HepG2 (cell line): ENCODE measurements around the gene CRAMP1. TPM values are rescaled to one million over a fixed set of nuclear protein-coding genes. Genes with fewer than 3 reads are reported as not detected.
"Not testable (repeated sequence)": the region's sequence is repeated elsewhere in the genome, so short reads cannot be mapped to it uniquely, and the experiment has no call there.

Experiments
- BCL6 ChIP-seq: IDR thresholded peaks from 2 replicates; pipeline ENCODE4 v1.6.1; 2016; ENCODE audit warnings: missing genetic modification reagents, missing compliant biosample characterization
- BHLHE40 ChIP-seq: IDR thresholded peaks from 2 replicates; pipeline ENCODE4 v1.6.1; 2011; ENCODE audit warnings: low read length, improper control_type of control experiment
- FOSL2 ChIP-seq: sonication (generic); formaldehyde crosslinking; IDR thresholded peaks from 2 replicates; pipeline ENCODE4 v1.4.0; 2020; ENCODE audit warnings: missing genetic modification reagents
- HNF4A ChIP-seq: sonication (generic); formaldehyde crosslinking; IDR thresholded peaks from 2 replicates; pipeline ENCODE4 v1.4.0; 2020; ENCODE audit warnings: missing genetic modification reagents
- LCORL ChIP-seq, 2 experiments: fragments of 450-650 bp in 1 of 2; sonication (generic) in 1 of 2; formaldehyde crosslinking in 1 of 2; IDR thresholded peaks; 2 replicates each; pipeline versions ENCODE4 v1.5.0 to v1.6.1; 2017 to 2020; ENCODE audit warnings: antibody characterized with exemption in 1 of 2, missing genetic modification reagents in 1 of 2
- SOX5 ChIP-seq: IDR thresholded peaks from 2 replicates; pipeline ENCODE4 v1.6.1; 2016; ENCODE audit warnings: borderline replicate concordance
- ZGPAT ChIP-seq: IDR thresholded peaks from 2 replicates; pipeline ENCODE4 v1.6.1; 2016; ENCODE audit warnings: mild to moderate bottlenecking
- ZNF121 ChIP-seq: sonication (generic); formaldehyde crosslinking; IDR thresholded peaks from 2 replicates; pipeline ENCODE4 v1.5.0; 2020; ENCODE audit warnings: mild to moderate bottlenecking, missing genetic modification reagents
- ZNF331 ChIP-seq: sonication (generic); formaldehyde crosslinking; IDR thresholded peaks from 2 replicates; pipeline ENCODE4 v1.4.0; 2020; ENCODE audit warnings: missing genetic modification reagents
- ZNF335 ChIP-seq: sonication (generic); formaldehyde crosslinking; IDR thresholded peaks from 2 replicates; pipeline ENCODE4 v1.4.0; 2020; ENCODE audit warnings: missing genetic modification reagents
- ZNF644 ChIP-seq: IDR thresholded peaks from 2 replicates; pipeline ENCODE4 v1.6.1; 2016; ENCODE audit warnings: low read depth
- polyA plus RNA-seq, 8 experiments: library from polyadenylated mRNA; depleted of rRNA in 3 of 8; stranded (reverse) in 7 of 8; unstranded in 1 of 8; fragments of >200 nt; fragmentation: Illumina TruSeq in 4 of 8; extraction: Trizol in 4 of 8; gene quantifications; 2 replicates each; pipeline versions ENCODE4 v1.2.1 to v1.2.3, GENCODE V29; 2011 to 2016; ENCODE audit warnings: low read depth in 4 of 8, missing spikeins in 1 of 8, mixed read lengths in 1 of 8; ENCODE audit not compliant: insufficient read depth in 1 of 8
- total RNA-seq, 5 experiments: library from RNA; depleted of rRNA; stranded (reverse); fragments of >200 nt; fragmentation: Illumina TruSeq; extraction: Trizol; gene quantifications; 2 replicates each; pipeline ENCODE4 v1.2.3, GENCODE V29; 2016; ENCODE audit warnings: low read depth in 1 of 5
- TF ChIP-seq, protein P1 (sequence below): IDR thresholded peaks from 2 replicates; pipeline ENCODE4 v1.6.1; 2018; ENCODE audit warnings: missing genetic modification reagents
- TF ChIP-seq, protein P2 (sequence below): sonication (generic); formaldehyde crosslinking; conservative IDR thresholded peaks from 2 replicates; pipeline ENCODE4 v1.4.0; 2020; ENCODE audit warnings: mild to moderate bottlenecking, missing genetic modification reagents, moderate library complexity
- TF ChIP-seq, protein P3 (sequence below): sonication (generic); formaldehyde crosslinking; IDR thresholded peaks from 2 replicates; pipeline ENCODE4 v1.9.0; 2021; ENCODE audit warnings: mild to moderate bottlenecking, missing genetic modification reagents
- TF ChIP-seq, protein P4 (sequence below): IDR thresholded peaks from 2 replicates; pipeline ENCODE4 v1.6.1; 2016; ENCODE audit warnings: low read depth, borderline replicate concordance

Gene CRAMP1
- total and polyA plus RNA-seq, 2 of the 13 experiments (the other 11 are each of a cell fraction or from before 2014, with no cell fraction given): 6.8 to 9.7 TPM

GRCh38 chr16:1719559-1720229 is 107.5 kb downstream of the CRAMP1 start (continued):
- TF ChIP-seq ZNF121 (CRISPR knock-in tag) (0 out of 2 replicates have a peak, but pooled peaks have one; percentile 22), HNF4A (peak; percentile 33; the same call in 1 of the 2 replicates), SOX5 (peak; percentile 60; the same call in 1 of the 2 replicates), ZNF644 (CRISPR knock-in tag) (peak; percentile 52; the same call in 1 of the 2 replicates), BHLHE40 (peak; percentile 52; the same call in 1 of the 2 replicates), ZNF331 (CRISPR knock-in tag) (0 out of 2 replicates have a peak, but pooled peaks have one; percentile 13), LCORL (CRISPR knock-in tag; IDR thresholded peaks at IDR 0.05) (peak; percentile 72), ZGPAT (peak; percentile 76; the same call in 1 of the 2 replicates), ZNF335 (CRISPR knock-in tag) (0 out of 2 replicates have a peak, but pooled peaks have one; percentile 32), FOSL2 (CRISPR knock-in tag) (peak; percentile 74), BCL6 (CRISPR knock-in tag) (0 out of 2 replicates have a peak, but pooled peaks have one; percentile 25)
- TF ChIP-seq, protein P1, sequence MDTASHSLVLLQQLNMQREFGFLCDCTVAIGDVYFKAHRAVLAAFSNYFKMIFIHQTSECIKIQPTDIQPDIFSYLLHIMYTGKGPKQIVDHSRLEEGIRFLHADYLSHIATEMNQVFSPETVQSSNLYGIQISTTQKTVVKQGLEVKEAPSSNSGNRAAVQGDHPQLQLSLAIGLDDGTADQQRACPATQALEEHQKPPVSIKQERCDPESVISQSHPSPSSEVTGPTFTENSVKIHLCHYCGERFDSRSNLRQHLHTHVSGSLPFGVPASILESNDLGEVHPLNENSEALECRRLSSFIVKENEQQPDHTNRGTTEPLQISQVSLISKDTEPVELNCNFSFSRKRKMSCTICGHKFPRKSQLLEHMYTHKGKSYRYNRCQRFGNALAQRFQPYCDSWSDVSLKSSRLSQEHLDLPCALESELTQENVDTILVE (CRISPR knock-in tag): 0 out of 2 replicates have a peak, but pooled peaks have one; percentile 54
- TF ChIP-seq, protein P2, sequence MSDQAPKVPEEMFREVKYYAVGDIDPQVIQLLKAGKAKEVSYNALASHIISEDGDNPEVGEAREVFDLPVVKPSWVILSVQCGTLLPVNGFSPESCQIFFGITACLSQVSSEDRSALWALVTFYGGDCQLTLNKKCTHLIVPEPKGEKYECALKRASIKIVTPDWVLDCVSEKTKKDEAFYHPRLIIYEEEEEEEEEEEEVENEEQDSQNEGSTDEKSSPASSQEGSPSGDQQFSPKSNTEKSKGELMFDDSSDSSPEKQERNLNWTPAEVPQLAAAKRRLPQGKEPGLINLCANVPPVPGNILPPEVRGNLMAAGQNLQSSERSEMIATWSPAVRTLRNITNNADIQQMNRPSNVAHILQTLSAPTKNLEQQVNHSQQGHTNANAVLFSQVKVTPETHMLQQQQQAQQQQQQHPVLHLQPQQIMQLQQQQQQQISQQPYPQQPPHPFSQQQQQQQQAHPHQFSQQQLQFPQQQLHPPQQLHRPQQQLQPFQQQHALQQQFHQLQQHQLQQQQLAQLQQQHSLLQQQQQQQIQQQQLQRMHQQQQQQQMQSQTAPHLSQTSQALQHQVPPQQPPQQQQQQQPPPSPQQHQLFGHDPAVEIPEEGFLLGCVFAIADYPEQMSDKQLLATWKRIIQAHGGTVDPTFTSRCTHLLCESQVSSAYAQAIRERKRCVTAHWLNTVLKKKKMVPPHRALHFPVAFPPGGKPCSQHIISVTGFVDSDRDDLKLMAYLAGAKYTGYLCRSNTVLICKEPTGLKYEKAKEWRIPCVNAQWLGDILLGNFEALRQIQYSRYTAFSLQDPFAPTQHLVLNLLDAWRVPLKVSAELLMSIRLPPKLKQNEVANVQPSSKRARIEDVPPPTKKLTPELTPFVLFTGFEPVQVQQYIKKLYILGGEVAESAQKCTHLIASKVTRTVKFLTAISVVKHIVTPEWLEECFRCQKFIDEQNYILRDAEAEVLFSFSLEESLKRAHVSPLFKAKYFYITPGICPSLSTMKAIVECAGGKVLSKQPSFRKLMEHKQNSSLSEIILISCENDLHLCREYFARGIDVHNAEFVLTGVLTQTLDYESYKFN (CRISPR knock-in tag): peak; percentile 62; the same call in 1 of the 2 replicates
- TF ChIP-seq, protein P3, sequence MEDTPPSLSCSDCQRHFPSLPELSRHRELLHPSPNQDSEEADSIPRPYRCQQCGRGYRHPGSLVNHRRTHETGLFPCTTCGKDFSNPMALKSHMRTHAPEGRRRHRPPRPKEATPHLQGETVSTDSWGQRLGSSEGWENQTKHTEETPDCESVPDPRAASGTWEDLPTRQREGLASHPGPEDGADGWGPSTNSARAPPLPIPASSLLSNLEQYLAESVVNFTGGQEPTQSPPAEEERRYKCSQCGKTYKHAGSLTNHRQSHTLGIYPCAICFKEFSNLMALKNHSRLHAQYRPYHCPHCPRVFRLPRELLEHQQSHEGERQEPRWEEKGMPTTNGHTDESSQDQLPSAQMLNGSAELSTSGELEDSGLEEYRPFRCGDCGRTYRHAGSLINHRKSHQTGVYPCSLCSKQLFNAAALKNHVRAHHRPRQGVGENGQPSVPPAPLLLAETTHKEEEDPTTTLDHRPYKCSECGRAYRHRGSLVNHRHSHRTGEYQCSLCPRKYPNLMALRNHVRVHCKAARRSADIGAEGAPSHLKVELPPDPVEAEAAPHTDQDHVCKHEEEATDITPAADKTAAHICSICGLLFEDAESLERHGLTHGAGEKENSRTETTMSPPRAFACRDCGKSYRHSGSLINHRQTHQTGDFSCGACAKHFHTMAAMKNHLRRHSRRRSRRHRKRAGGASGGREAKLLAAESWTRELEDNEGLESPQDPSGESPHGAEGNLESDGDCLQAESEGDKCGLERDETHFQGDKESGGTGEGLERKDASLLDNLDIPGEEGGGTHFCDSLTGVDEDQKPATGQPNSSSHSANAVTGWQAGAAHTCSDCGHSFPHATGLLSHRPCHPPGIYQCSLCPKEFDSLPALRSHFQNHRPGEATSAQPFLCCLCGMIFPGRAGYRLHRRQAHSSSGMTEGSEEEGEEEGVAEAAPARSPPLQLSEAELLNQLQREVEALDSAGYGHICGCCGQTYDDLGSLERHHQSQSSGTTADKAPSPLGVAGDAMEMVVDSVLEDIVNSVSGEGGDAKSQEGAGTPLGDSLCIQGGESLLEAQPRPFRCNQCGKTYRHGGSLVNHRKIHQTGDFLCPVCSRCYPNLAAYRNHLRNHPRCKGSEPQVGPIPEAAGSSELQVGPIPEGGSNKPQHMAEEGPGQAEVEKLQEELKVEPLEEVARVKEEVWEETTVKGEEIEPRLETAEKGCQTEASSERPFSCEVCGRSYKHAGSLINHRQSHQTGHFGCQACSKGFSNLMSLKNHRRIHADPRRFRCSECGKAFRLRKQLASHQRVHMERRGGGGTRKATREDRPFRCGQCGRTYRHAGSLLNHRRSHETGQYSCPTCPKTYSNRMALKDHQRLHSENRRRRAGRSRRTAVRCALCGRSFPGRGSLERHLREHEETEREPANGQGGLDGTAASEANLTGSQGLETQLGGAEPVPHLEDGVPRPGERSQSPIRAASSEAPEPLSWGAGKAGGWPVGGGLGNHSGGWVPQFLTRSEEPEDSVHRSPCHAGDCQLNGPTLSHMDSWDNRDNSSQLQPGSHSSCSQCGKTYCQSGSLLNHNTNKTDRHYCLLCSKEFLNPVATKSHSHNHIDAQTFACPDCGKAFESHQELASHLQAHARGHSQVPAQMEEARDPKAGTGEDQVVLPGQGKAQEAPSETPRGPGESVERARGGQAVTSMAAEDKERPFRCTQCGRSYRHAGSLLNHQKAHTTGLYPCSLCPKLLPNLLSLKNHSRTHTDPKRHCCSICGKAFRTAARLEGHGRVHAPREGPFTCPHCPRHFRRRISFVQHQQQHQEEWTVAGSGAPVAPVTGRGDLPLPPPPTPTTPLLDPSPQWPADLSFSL: 0 out of 2 replicates have a peak, but pooled peaks have one; percentile 43
- TF ChIP-seq LCORL (IDR thresholded peaks at IDR 0.05): not testable (repeated sequence)
- TF ChIP-seq, protein P4, sequence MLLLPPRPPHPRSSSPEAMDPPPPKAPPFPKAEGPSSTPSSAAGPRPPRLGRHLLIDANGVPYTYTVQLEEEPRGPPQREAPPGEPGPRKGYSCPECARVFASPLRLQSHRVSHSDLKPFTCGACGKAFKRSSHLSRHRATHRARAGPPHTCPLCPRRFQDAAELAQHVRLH (CRISPR knock-in tag): 0 out of 2 replicates have a peak, but pooled peaks have one; percentile 21
